Measurements from ENCODE around the gene RC3H2.
"Not testable (repeated sequence)": the region's sequence is repeated elsewhere in the genome, so short reads cannot be mapped to it uniquely, and the experiment has no call there.

DNA sequence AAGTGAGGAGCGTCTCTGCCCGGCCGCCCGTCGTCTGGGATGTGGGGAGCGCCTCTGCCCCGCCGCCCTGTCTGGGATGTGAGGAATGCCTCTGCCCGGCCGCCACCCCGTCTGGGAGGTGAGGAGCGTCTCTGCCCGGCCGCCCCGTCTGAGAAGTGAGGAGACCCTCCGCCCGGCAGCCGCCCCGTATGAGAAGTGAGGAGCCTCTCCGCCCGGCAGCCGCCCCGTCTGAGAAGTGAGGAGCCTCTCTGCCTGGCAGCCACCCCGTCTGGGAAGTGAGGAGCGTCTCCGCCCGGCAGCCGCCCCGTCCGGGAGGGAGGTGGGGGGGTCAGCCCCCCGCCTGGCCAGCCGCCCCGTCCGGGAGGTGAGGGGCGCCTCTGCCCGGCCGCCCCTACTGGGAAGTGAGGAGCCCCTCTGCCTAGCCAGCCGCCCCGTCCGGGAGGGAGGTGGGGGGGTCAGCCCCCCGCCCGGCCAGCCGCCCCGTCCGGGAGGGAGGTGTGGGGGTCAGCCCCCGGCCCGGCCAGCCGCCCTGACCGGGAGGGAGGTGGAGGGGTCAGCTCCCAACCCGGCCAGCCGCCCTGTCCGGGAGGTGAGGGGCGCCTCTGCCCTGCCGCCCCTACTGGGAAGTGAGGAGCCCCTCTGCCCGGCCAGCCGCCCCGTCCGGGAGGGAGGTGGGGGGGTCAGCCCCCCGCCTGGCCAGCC is 52.9 kb downstream of the RC3H2 start:
- not testable (repeated sequence) for TF ChIP-seq RERE (CRISPR knock-in tag; IDR thresholded peaks at IDR 0.05; ENCODE audit: low read depth); CC2D1A (CRISPR knock-in tag; IDR thresholded peaks at IDR 0.05); MEIS1 (CRISPR knock-in tag; IDR thresholded peaks at IDR 0.05; ENCODE audit: borderline replicate concordance); EP300 (IDR thresholded peaks at IDR 0.05; ENCODE audit: low read depth in 2 of 2, low read length in 2 of 2); EP300 (CRISPR knock-in tag; IDR thresholded peaks at IDR 0.05; ENCODE audit: borderline replicate concordance)
